CD4-positive, alpha-beta T cell treated with Interleukin-6 for 4 hours (primary cell): ENCODE data around the gene OGN.

Source experiments
- DNase-seq: peaks from one replicate; pipeline ENCODE4 v3.0.0-alpha.2; 2020; ENCODE audit warnings: mixed read lengths

The OGN gene

DNA sequence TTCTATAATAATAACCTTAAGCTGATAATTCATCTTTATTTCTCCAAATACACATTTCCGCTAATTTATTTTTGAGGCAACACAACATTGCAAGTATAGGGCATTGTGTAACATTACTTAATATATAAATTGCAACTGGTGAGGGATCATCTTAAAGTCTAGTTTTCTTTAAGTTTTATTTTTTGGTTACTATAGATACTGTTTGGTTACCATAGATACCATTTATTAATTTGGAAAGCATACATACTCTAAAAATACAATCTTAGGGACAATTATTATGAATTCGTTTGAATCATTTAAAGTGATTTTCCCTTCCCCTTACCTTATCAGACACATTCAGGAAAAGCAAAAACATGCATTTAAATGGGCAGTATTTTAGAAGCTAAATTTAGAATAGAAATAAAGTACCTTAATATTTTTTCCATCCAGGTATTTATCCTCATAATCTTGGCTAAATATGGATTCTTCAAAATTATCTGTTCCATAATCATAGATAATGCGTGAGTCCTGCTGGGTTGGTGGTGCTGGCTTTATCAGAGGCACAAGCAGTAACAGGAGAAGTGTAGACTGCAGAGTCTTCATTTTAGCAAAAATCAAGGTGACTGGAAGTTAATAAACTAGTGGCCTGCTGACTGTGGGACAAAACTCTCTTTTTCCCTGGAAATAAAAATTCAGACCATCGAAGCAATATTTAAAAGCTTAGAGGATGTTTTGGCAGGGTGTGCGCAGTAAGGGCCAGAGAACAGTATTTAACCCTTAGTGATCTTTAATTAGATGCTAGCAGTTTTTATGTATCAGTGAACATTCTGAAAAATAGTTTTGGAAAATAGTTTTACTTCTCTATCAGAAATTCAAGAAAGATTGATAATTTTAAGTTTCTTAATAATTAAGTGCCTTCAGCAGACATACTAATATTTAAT lies 1.3 kb downstream of the OGN start:
- no peak for DNase-seq

DNA sequence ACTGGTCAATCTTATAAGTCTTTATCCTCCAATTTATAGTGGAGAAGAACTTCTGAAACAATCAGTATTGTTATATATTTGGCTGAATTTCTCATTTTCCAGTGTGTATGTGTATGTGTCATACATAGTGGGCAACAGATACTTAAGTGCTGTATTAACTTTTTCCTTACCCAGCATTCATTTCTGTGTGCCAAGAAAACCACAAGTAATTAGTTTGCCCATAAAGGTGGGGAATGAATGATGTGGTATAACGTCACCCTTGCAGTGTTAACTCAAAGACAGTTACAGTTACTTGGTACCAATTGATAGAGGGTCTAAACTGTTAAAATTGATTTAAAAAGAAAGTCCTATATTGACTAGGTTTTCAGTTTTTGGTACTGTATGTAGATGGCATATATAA lies 2.0 kb downstream of the OGN start:
- no peak for DNase-seq

DNA sequence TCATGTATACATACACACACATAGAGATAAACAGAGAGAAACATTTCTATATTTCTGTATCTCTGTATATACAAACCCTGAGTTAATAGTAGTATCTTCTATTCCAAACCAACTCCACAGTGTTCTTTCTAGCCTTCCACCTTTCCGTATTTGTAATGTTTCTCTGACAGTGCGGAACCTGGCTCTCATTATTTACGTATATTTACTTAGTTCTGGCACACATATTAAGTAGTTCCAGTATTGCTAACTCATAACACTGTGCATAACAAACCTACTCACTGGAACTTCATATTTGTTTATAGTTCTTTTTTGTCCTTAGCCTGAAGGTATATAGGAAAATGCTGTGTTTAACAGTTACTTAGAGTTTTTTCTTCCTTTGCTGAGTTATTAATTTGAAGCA lies 6.5 kb downstream of the OGN start:
- DNase-seq: no peak

DNA sequence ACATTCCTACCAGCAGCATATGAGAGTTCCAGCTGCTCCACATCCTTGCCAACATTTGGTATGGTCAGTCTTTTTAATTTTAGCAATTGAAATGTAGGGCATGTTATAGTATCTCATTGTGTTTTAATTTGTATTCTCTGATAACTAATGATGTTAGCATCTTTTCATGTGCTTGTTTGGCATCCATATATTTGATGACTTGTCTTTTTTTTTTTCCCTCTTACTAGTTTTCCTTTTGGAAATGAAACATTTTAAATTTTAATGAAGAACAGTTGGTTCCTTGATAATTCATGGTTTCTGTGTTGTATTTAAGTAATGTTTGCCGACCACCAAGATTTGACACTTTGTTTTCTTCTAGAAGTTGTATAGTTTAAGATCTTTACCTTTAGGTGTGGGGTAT lies 8.8 kb downstream of the OGN start:
- DNase-seq: no peak

DNA sequence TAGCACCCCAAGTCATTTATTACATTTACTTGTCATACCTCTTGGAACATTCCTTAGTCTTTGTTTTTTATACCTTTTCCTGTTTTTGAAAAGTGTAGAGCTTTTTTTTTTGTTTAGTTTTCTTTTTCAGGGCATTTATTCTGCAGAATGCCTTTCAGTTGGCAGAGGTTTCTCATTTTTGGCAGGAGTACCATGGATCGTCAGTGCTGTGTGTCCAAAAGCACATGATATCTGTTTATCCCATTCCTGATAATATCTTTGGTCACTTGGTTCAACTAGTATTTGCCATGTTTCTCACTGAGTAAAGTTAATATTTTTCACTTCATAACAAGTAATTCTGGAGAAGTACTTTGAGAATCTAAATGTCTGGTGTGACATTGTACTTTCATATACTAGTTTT lies 10.7 kb downstream of the OGN start:
- no peak for DNase-seq

DNA sequence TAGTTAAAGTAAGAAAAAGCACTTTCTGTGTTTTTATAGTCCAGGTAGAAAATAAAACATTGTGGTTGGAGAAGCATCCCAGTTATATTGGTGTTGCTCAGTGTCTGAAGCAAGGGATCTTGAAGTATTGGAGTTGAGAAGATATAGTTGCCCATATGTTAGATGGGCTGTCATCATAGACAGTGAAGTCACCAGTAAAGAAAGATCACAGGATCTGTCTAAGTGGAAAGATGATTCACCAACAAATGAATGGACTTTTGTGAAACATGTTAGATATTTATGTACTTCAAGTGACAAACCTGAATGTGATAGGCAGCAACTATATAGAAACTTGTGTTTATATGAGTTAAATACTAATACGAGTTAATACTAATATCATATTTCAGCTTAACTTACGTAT lies 11.7 kb downstream of the OGN start:
- DNase-seq: no peak

DNA sequence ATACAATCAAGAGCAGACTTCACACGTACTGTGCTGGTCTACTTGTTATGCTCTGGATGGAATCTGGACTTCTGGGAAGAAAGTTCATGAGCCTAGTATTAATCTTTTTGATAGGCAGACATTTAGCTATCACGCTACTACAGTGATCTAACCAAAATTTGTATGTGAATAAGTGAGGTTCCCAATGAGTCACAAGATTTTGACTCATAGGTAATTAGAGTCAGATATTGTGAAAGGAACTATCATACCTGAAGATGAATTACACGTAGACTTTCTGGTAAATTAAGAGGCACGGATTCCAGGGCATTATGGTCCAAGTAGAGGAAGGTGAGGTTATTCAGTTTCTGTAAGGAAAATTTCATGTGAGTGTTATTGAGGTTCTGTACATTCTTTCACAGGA lies 18.4 kb downstream of the OGN start:
- no peak for DNase-seq

DNA sequence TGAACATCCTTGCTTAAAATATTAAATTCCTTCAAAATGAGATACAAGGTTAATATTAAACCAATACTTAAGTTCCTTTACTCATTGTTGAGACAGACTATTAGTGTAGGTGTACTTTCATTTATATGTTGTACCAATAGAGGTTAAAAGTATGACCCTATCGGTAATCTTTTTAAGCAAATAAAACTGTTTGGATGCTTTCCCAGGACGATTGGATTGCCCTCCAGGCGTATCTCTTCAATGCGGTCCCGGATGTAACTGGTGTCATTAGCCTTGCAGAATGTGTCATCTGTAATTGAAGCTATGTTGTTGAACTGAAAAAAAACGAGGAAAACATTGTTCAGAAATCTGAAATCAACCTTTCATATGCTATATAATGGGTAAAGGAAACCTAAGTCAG lies 18.9 kb downstream of the OGN start:
- no peak for DNase-seq

DNA sequence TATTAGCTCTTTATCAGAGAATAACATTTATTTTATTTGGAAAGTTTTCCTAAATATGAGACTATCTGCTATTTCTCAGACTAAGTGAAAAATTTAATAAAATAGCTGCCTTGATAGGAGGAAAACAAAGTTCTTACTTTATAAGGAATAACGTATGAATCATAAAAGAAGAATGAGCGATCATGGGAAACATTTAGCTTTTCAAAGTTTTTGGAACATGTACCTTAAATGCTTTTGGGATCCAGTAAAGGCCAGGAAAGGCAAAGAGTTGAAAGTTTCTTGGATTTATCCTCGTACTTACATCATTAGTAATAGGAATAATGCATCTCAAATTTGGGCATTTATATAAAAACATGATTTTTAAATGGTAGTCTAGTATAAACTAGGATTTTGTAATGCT lies 19.4 kb downstream of the OGN start:
- no peak for DNase-seq

DNA sequence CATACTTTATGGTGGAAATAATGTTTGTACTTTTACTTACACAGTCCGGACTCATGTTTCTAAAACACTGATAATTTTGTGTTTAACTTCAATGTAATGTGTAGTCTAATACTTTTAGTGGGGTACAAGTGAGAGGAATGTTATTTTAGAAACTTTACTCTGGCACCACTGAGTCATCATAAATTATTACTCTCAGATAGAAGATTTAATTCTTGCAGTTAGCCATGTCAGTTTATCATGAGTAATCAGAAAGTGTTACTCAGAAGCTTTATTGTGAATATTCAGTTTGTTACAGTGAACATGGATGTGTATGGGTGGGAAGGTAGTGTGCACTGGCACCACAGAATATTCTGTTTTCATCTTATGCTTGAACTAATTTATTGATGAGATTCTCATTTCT lies 20.0 kb downstream of the OGN start:
- no peak for DNase-seq

DNA sequence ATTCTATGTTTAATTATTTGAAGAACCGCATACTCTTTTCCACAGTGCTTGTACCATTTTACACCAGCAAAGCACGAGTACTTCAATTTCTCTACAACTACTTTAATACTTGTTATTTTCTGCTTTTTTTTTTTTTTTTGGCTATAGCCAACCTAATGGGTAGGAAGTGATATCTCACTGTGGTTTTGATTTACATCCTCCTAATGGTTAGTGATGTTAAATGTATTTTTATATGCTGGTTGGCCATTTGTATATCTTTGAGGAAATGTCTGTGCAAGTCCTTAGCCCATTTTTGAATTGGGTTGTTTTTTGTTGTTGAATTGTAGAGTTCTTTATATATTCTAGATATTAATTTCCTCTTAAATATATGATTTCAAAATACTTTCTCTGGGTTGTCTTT lies 22.6 kb downstream of the OGN start:
- DNase-seq: no peak

DNA sequence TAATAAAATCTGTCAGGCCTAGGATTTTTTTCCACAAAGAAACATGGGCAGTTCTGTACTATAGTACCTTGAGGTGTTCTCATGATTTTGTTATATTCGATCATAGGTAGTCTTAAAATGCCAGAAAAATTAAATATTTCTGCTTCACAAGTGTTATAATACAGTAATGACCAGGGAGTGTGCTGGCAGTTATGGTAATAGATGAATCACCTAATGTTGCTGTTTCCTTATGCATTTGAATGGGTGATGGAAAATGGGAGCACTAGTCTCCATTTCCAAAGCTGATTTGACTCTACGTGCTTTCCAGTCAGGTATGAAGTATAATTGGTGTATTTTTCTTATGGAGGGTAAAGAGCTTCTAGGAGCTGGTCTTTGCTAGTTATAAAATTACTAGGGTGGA lies 23.8 kb downstream of the OGN start:
- DNase-seq: no peak

DNA sequence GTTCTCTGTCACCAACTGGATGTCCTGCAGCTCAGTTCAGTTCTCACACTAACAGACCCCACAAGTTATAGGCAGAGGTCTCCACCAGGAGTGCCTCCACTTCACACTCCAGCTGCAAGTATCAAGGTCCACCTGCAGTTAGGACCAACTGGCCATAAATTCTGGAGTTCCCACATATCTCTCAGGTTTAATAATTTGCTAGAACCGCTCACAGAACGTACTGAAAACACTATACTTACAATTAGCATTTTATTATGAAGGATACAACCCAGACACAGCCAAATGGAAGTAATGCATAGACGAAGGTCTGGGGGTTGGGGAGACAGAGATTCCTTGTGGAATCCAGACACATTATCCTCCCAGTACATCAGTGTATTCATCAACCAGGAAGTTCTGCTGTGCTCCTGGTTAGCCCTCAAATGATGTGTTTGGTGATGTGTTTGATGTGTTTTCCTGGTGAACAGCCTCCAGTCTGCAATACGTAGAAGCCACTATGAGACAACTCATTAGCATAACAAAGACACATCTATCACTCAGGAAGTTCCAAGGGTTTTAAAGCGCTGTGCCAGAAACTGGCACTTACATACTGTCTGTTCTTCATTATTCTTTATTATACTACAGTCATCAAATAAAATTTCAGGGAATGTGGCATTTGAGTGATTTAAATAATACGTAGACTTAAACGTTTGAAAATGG lies 25.4 kb downstream of the OGN start:
- no peak for DNase-seq

DNA sequence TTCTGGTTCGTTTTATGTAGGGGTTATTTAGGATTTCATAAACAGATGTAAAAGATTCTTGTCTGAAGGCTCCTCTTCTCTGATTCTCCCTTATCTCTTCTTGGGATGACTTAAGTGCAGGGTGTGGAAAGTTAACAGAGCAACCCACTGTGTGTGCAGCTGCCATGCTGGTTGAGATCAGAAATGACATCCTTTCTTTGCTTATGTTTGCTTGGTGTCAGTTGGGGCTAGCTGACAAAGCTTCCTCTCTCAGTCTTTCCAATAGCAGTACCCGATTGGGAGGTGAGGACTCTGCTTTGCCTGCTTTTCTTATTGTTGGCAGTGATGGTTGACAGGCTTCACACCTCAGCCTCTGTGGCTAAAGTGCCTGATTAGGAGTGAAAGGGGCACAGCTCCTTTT lies 26.5 kb downstream of the OGN start:
- DNase-seq: no peak

DNA sequence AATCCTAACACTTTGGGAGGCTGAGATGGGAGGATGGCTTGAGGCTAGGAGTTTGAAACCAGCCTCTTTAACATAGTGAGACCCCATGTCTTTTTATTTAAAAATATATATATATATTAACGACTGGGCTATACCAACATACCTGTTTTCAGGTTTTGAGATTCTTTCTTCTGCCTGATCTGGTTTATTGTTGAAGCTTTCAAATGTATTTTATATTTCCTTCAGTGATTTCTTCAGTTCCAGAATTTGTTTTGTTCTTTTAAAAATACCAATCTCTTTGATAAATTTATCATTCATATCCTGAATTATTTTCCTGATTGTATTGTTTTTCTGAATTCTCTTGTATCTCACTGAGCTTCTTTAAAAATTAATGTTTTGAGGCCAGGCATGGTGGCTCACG lies 31.2 kb downstream of the OGN start:
- DNase-seq: no peak

DNA sequence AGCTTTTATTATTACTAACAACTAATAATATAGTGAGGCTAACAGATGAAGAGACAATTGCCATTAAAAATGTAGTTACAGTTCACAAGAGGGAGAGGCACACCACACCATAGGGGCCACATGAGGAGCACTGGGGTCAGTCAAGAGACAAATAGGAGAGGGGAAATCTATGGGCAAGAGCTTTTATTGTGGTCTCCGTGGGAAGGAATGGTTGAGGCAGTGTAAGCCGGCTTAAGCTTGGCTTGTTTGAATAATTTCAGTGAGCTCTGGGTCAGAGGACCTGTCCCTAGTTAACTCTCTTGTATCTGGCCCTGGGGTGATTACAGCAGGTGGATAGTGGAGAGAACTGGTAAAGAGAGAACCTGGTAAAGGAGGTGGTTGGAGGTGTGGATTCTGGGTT lies 35.3 kb downstream of the OGN start:
- DNase-seq: no peak

DNA sequence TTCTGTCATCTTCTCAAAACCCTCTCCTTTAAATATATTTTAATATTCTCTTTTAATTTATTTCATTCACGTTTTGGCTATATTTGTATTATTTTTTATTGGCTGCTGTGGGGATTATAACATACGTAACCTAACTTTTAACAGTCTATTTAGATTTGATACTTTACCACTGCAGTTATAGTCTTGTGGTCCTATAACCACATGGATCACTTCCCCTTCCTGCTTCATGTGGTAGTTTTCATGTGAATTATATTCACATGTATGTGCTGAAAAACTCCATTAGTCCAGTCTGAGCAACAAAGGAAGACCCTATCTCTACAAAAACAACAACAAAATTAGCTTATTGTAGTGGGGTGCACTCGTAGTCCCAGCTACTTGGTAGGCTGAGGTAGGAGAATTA lies 44.3 kb downstream of the OGN start:
- DNase-seq: no peak

DNA sequence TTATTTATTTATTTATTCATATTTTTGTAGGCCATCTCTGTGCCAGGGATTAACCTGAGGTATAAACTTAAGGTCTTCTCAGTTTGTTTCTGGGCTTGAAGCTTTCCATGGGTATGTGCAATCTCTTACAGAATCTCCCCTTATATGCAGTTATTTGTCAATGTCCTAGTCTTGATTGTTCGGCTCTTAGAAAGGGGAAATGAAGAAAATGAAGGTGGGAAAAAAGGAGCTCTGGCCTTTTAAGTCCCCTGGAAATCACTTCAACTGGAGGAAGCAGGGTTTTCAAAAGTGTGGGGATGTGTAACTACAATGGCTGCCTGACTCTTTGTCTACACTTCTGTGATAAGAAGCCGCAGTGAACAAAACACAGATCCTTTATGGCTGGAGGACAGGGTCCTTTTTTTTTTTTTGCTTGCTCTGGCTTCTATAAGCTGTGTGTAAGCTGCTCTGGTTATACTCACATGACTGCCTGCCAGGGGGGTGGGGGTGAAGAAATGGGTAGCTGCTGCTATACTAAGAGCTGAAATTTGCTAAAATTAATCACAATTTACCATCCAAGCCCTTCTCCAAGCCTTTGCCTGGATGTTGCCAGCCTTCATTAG lies 44.9 kb downstream of the OGN start:
- no peak for DNase-seq

DNA sequence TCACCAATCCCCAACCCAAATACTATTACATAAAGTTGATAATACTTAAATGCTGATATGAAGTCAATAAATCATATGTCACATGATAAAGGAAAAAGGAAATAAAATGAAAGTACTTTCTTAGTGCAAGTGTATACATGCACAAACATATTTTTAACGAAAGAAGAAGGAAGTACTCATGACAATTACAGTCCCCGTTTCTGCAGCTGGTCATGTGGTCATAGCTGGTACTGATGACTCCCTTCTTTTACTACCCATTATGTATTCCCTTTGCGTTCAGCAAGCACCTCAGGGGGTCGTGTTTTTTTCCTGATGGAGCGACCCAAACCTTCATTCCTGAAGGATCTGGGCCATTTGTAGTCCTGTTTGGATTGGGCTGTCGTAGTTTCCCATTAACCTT lies 51.3 kb downstream of the OGN start:
- DNase-seq: no peak

DNA sequence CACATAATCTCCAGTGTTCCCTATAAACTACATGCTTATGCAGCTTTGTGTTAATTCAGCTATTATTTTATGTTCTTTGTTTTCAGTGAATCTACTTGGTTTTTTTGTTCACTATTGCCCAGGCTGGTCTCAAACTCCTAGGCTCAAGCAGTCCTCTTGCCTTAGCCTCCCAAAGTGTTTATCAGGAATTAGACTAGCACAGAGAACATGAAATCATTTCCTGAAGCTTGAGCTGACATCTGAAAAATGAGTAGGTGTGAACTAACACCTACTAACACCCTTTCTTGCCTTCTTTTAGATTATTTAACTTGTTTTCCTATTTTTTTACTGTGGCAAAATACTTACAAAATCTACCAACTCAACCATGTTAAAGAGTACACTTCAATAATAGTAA lies 53.6 kb downstream of the OGN start:
- no peak for DNase-seq

DNA sequence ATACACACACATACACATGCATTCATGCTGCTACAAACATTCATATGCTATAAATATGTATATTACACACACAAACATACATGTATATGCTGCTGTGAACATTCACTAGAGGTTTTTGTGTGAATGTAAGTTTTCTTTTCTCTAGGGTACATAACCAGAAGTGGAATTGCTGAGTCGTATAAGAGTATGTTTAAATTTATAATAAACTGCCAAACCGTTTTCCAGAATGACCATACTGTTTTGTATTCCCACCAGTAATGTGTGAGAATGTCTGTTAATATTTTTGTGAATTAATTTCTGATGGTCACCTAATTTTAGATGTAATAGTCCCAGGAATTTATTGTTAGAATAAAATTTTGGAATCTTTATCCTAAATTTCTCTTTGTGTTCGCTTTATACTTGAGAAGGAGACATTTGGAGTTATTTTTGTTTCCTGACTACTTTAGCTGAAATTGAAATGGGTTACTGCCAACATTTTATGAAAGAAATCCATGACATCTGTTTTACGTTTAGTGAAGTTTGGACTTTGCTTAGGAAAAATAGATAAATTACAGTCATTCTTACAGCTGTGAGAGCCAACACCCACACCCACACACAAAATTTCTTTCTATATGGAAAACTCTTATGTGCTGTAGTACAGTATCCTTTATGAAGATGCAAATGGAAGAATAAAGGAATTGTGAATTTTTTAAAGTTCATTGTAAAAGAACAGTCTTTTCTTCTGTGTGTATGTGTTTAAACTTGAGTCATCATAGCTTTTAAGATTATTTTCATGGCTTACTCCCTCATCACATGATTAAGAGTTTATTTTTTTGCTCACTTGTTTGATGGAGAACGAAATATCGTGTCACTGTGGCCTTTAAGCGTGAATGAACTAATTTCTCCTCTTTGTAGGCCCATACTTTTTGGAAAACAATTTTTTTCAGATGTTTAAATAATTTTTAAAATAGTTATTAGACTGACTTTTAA lies 54.3 kb downstream of the OGN start:
- DNase-seq: no peak

DNA sequence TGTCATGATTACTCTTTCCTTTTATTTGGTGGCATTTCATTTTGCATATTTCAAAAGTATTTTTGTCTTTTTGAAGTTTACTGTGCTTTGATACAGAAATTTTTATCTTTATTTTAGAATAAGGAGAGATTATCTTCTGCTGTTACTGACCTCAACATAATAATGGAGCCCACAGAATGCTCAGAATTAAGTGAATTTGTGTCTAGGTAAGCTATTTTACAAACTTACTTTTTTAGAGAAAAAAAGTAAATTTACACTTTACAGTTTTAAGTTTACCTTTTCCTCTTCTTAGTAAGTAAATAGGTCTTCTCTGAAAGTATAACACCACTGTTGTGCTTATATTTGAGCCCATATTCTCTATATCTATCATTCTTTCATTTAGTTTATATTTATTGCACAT lies 58.8 kb downstream of the OGN start:
- no peak for DNase-seq
